Astrocyte (in vitro differentiated cells and primary cell): Measurements from ENCODE around the gene MACO1. TPM values are rescaled to one million over a fixed set of nuclear protein-coding genes. Genes with fewer than 3 reads are reported as not detected.

Experiments used
- DNase-seq: peaks from one replicate; pipeline ENCODE4 v3.0.0-alpha.2; 2010; ENCODE audit warnings: low read depth
- FAIRE-seq: peaks from 2 replicates; lab custom pipeline; 2011; peaks lifted over from hg19 to GRCh38; lab: Jason Lieb, UNC
- H2AFZ ChIP-seq: 2 replicates; pipeline ENCODE4 v1.6.0; 2012; ENCODE audit warnings: low read depth, low read length, inconsistent platforms
- H3K27ac ChIP-seq: 2 replicates; pipeline ENCODE4 v1.5.1; 2011; ENCODE audit warnings: low read depth, low read length, inconsistent platforms
- H3K27me3 ChIP-seq: 2 replicates; pipeline ENCODE4 v1.6.0; 2011; ENCODE audit warnings: low read length, inconsistent platforms; ENCODE audit not compliant: insufficient read depth
- H3K36me3 ChIP-seq: 2 replicates; pipeline ENCODE4 v1.5.1; 2011; ENCODE audit warnings: low read length, inconsistent platforms; ENCODE audit not compliant: insufficient read depth
- H3K4me1 ChIP-seq: 2 replicates; pipeline ENCODE4 v1.5.1; 2011; ENCODE audit warnings: low read length, inconsistent platforms; ENCODE audit not compliant: insufficient read depth
- H3K4me2 ChIP-seq: 2 replicates; pipeline ENCODE4 v1.6.0; 2012; ENCODE audit warnings: low read length, inconsistent platforms
- H3K4me3 ChIP-seq: 2 replicates; pipeline ENCODE4 v1.5.1; 2011; ENCODE audit warnings: low read depth, mild to moderate bottlenecking, low read length, inconsistent platforms; ENCODE audit not compliant: insufficient read depth
- H3K79me2 ChIP-seq: 2 replicates; pipeline ENCODE4 v1.6.0; 2012; ENCODE audit warnings: mild to moderate bottlenecking, low read length, inconsistent platforms; ENCODE audit not compliant: insufficient read depth
- H3K9ac ChIP-seq: 2 replicates; pipeline ENCODE4 v1.6.0; 2012; ENCODE audit warnings: mild to moderate bottlenecking, low read length, inconsistent platforms
- H3K9me3 ChIP-seq: 2 replicates; pipeline ENCODE4 v1.5.1; 2012; ENCODE audit warnings: low read depth, mild to moderate bottlenecking, low read length, inconsistent platforms; ENCODE audit not compliant: insufficient read depth
- H4K20me1 ChIP-seq: 2 replicates; pipeline ENCODE4 v1.6.0; 2012; ENCODE audit warnings: low read length, inconsistent platforms; ENCODE audit not compliant: insufficient read depth
- H3K27ac Mint-ChIP-seq: one replicate; pipeline ENCODE4 v1.8.0; 2021; ENCODE audit warnings: mild to moderate bottlenecking, mixed read lengths; ENCODE audit not compliant: unreplicated experiment
- H3K27me3 Mint-ChIP-seq: one replicate; pipeline ENCODE4 v1.8.0; 2021; ENCODE audit warnings: low read depth, mixed read lengths; ENCODE audit not compliant: unreplicated experiment
- H3K36me3 Mint-ChIP-seq: one replicate; pipeline ENCODE4 v1.8.0; 2021; ENCODE audit warnings: low read depth, mixed read lengths; ENCODE audit not compliant: unreplicated experiment
- H3K4me1 Mint-ChIP-seq: one replicate; pipeline ENCODE4 v1.8.0; 2021; ENCODE audit warnings: low read depth, mixed read lengths; ENCODE audit not compliant: unreplicated experiment
- H3K4me3 Mint-ChIP-seq: one replicate; pipeline ENCODE4 v1.8.0; 2021; ENCODE audit warnings: mild to moderate bottlenecking, moderate library complexity, mixed read lengths; ENCODE audit not compliant: unreplicated experiment
- H3K9me3 Mint-ChIP-seq: one replicate; pipeline ENCODE4 v1.8.0; 2021; ENCODE audit warnings: mild to moderate bottlenecking, mixed read lengths; ENCODE audit not compliant: unreplicated experiment
- EZH2 ChIP-seq: IDR thresholded peaks from 2 replicates; pipeline ENCODE4 v1.6.1; 2012; ENCODE audit warnings: mild to moderate bottlenecking, low read length, inconsistent platforms; ENCODE audit not compliant: insufficient read depth
- total RNA-seq: library from RNA; stranded (reverse); gene quantifications from 2 replicates; pipeline ENCODE4 v1.2.1, GENCODE V29; 2021
- TF ChIP-seq, protein P1 (sequence below): IDR thresholded peaks from 2 replicates; pipeline ENCODE4 v1.5.1; 2011; ENCODE audit warnings: low read depth, mild to moderate bottlenecking, inconsistent platforms, low read length, moderate library complexity; ENCODE audit not compliant: insufficient read depth

The MACO1 gene
- total RNA-seq, 1 donor from 2014 or later: 31.8 TPM

DNA sequence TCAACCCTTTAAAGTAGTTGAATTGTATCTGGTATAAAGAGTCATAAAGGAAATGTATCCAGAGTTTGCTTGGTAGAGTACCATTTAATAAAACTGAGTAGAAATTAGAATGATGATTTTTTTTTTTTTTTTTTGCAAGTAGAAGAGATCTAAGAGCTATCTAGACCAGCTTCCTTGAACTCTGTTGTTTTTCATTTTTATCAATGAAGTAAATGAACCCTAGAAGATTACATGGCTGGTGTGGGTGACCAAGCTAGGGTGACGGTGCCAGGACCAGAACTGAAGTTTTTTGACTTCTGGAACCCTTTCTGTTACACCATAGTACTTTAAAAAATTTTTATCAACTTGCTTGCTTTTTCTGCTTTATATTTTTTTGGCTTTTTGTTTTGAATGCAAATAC, 36.9 kb downstream of the MACO1 start:
- H3K9me3 ChIP-seq: no peaks in the 10 kb centered on the region
- Mint-ChIP-seq H3K36me3 (peaks cover 6% of the 10 kb centered on the region), H3K4me1 (peaks cover 9% of the 10 kb centered on the region), H3K27ac (no peak overlapping the region), H3K9me3 (no peaks in the 10 kb centered on the region), H3K4me3 (no peak overlapping the region), H3K27me3 (no peaks in the 10 kb centered on the region)
- no peak overlapping the region for H2AFZ ChIP-seq
- no peak overlapping the region for H3K27ac ChIP-seq
- no peak overlapping the region for H3K9ac ChIP-seq
- DNase-seq (no peak), FAIRE-seq (no peak)
- H3K27me3 ChIP-seq: no peaks in the 10 kb centered on the region
- H3K36me3 ChIP-seq: no peaks in the 10 kb centered on the region
- H3K4me2 ChIP-seq: no peak overlapping the region
- peaks cover 50% of the 10 kb centered on the region for H3K79me2 ChIP-seq
- TF ChIP-seq EZH2: no peak
- TF ChIP-seq, protein P1, sequence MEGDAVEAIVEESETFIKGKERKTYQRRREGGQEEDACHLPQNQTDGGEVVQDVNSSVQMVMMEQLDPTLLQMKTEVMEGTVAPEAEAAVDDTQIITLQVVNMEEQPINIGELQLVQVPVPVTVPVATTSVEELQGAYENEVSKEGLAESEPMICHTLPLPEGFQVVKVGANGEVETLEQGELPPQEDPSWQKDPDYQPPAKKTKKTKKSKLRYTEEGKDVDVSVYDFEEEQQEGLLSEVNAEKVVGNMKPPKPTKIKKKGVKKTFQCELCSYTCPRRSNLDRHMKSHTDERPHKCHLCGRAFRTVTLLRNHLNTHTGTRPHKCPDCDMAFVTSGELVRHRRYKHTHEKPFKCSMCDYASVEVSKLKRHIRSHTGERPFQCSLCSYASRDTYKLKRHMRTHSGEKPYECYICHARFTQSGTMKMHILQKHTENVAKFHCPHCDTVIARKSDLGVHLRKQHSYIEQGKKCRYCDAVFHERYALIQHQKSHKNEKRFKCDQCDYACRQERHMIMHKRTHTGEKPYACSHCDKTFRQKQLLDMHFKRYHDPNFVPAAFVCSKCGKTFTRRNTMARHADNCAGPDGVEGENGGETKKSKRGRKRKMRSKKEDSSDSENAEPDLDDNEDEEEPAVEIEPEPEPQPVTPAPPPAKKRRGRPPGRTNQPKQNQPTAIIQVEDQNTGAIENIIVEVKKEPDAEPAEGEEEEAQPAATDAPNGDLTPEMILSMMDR: no peak
- no peaks in the 10 kb centered on the region for H3K4me1 ChIP-seq
- H3K4me3 ChIP-seq: no peak overlapping the region
- H4K20me1 ChIP-seq: peaks cover 51% of the 10 kb centered on the region

DNA sequence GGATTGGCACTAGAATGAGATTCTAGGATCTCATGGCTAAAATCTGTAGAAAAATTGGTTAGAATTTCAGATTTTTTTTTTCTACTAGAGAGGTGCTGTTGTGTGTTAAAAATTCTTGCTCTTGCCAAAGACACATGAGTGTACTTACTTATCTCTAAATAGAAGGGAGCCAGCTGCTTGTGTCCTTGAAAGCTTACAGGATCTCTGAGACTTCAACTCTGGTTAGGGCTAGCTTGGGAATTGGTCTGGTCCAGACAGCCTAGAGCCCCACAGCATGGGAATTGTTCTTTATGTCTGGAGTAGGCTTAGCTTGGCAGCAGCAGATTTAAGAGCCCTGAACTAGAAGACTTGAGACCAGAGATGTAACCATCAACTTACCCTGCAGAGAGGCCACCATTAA, 37.3 kb downstream of the MACO1 start:
- no peaks in the 10 kb centered on the region for H3K9me3 ChIP-seq
- H3K27me3 ChIP-seq: no peaks in the 10 kb centered on the region
- DNase-seq: peak; percentile 39
- H3K79me2 ChIP-seq: peaks cover 51% of the 10 kb centered on the region
- H4K20me1 ChIP-seq: peaks cover 48% of the 10 kb centered on the region
- peaks cover 6% of the 10 kb centered on the region for H3K36me3 Mint-ChIP-seq
- H2AFZ ChIP-seq: no peak overlapping the region
- H3K9me3 Mint-ChIP-seq: no peaks in the 10 kb centered on the region
- FAIRE-seq: no peak
- H3K4me2 ChIP-seq: no peak overlapping the region
- H3K27ac ChIP-seq: no peak overlapping the region
- no peak overlapping the region for H3K4me3 Mint-ChIP-seq
- no peak overlapping the region for H3K4me3 ChIP-seq
- H3K4me1 ChIP-seq: no peaks in the 10 kb centered on the region
- H3K36me3 ChIP-seq: no peaks in the 10 kb centered on the region
- H3K27me3 Mint-ChIP-seq: no peaks in the 10 kb centered on the region
- no peak overlapping the region for H3K9ac ChIP-seq
- TF ChIP-seq EZH2: no peak
- TF ChIP-seq, protein P1: no peak
- peak overlapping the region; percentile 53 for H3K27ac Mint-ChIP-seq
- peaks cover 9% of the 10 kb centered on the region for H3K4me1 Mint-ChIP-seq

- H3K36me3 ChIP-seq: no peaks in the 10 kb centered on the region
- peaks cover 9% of the 10 kb centered on the region for H3K4me1 Mint-ChIP-seq
- H3K9me3 ChIP-seq: no peaks in the 10 kb centered on the region
- no peaks in the 10 kb centered on the region for H3K9me3 Mint-ChIP-seq
- H2AFZ ChIP-seq: no peak overlapping the region
- peak overlapping the region; percentile 32 for H3K9ac ChIP-seq
- no peaks in the 10 kb centered on the region for H3K27me3 ChIP-seq
- H3K4me1 ChIP-seq: no peaks in the 10 kb centered on the region
- no peak overlapping the region for H3K4me2 ChIP-seq
- no peak for TF ChIP-seq EZH2
- TF ChIP-seq, protein P1: no peak
- peaks cover 50% of the 10 kb centered on the region for H3K79me2 ChIP-seq
- DNase-seq (peak; percentile 65), FAIRE-seq (peak; percentile 59)
- no peak overlapping the region for H3K4me3 Mint-ChIP-seq
- no peaks in the 10 kb centered on the region for H3K27me3 Mint-ChIP-seq
- peaks cover 46% of the 10 kb centered on the region for H4K20me1 ChIP-seq
- peak overlapping the region; percentile 64 for H3K27ac ChIP-seq
- H3K27ac Mint-ChIP-seq: no peak overlapping the region
- H3K4me3 ChIP-seq: no peak overlapping the region
- peaks cover 4% of the 10 kb centered on the region for H3K36me3 Mint-ChIP-seq
These were observed 38.5 kb downstream of the MACO1 start for GRCh38 chr1:25469177-25469576.
